IPS-NIHi11 (cell line): ENCODE measurements around the gene CEP44.
A peak's percentile ranks its signal among the peaks of the same experiment; 100 is the strongest.
"Not testable (repeated sequence)": the region's sequence is repeated elsewhere in the genome, so short reads cannot be mapped to it uniquely, and the experiment has no call there.

Source experiments
- DNase-seq: peaks from one replicate; pipeline ENCODE4 v3.0.0; 2012; ENCODE audit warnings: mixed read lengths, low spot score

CEP44 gene

DNA sequence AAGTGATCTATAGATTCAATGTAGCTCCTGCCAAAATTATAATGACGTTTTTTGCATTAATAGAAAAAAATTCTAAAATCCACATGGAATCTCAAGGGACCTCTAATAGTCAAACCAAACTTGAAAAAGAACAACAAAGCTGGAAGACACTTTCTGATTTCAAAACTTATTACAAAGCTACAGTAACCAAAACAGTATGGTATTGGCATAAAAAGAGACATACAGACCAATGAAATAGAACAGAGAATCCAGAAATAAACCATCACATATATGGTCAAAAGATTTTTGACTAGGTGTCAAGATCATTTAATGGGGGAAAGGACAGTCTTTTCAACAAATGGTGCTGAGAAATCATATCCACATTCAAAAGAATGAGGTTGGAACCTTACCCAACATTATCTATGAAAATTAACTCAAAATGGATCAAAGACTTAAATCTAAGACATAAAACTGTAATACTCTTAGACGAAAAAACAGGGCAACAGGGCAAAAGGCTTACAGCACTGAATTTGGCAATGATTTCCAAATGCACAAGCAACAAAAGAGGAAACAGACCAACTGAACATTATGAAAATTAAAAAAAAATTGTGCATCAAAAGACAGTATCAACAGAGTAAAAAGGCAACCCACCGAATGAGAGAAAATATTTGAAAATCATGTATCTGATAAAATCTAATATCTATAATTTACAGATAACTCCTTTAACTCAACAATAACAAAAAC, 4.1 kb upstream of the CEP44 start:
- no peak for DNase-seq

DNA sequence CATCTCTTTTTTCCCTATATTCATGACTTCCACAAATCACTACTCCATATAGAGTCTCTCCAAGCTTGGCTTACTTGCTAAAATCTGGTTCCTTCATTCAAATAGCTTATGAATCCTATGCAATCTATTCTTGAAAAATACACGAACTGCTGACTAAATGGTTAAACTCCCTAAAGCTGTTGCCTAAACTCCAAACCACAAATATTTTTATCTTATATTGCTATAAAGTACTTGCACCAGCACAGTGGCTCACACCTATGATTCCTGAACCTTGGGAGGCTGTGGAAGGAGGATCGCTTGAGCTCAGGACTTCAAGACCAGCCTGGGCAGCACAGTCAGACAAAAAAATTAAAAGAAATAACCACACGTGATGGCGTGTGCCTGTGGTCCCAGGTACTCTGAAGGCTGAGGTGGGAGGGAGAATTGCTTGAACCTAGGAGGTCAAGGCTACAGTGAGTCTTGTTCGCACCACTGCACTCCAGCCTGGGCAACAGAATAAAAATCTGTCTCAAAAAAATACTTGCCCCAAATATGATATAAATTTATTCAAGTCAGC, 2.5 kb upstream of the CEP44 start:
- DNase-seq = no peak

DNA sequence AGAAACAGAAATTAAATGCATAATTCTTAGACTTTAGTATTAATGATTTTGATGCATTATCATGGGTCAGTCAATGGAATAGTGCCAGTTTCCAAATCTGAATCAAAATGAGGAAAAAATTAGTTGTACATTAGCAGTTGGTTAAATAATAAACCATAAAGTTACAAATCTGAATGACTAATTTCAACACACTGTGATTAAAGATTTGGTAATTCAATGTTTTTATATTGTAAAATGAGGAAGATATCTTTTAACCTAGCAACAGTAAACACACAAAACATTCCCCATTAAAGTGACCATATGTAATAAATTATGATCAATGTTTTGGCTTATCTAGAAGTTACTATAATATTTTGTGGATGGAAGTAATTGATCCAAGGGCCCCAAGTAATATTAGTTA, 1.8 kb upstream of the CEP44 start:
- no peak for DNase-seq

DNA sequence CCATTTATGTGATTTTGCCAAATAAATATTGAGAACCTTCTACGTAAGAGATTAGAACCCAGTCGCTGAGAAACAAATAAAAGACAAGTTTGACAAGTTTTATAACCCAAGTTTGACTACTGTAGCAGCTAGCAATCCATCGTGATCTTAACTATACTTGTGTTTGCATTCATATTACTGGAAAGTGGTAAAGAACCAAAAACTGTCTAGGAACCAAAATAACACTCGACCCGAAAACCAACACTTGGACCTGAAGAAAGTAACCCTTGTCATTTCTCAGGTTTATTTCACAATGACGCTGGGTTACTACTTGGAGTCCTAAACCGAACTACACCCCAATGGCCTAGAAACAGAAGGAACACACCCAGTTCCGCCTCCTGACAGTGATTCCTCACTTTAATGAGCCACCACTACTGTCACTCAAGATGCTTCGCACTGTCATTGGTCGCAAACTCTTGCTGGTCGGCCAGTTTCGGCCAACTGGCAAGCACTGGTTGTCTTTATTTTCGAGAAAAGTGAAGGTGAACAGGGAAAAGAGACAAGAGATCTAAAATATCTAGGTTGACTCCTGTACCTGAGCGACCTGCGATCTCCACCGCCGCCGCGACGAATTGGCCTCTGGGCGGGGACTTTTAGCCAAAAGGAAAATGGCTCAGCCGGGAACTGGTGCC, 740 bp upstream of the CEP44 start:
- DNase-seq = peak; percentile 88

DNA sequence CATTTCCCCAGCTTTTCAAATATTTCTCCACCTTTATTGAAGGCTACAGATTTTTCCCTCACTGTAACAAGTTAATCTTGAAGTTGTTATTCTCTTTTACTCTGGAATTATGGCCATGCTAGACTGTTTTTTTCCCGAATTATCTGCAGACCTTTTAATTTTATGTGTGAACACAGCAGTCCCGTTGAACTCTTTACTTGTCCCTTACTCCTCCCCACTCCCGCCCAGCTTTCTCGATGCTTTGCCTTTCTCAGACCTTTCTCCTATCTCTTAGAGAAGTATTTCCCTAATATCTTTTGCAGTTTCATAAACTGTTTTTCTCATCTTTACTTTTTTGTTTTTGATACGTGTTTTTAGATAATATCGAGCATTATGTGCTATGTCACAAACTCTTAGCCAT, 776 bp downstream of the CEP44 start:
- no peak for DNase-seq

DNA sequence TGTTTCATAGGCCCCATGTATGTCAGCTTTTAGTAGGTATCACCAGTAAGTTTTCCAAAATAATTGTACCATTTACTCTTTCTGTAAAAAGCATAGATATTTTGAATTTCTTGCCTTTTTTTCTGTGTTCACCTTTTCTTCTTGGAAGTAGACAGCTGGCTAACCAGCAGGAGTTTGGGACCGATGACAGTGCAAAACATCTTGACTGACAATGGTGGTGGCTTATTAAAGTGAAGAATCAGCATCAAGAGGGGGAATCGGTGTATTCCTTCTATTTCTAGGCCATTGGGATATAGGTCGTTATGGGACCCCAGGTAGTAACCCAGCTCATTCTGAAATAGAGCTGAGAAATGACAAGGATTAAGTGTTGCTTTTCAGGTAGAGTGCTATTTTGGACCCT, 3.2 kb downstream of the CEP44 start:
- DNase-seq = no peak

DNA sequence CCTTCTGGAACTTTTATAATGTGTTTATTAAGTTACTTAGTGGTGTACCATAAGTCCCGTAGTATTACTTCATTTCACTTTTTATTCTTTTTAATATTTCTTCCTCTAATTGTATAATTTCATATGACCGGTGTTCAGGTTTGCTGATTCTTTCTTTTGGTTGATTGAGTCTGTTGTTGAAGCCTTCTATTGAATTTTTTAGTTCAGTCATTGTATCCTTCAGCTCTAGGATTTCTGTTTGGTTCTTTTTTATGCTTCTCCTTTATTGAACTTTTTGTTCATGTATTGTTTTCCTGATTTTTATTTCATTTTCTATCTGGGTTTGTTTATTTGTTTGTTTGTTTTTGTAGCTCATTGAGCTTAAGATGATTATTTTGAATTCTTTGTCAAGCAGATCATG, 8.8 kb downstream of the CEP44 start:
- DNase-seq = no peak

DNA sequence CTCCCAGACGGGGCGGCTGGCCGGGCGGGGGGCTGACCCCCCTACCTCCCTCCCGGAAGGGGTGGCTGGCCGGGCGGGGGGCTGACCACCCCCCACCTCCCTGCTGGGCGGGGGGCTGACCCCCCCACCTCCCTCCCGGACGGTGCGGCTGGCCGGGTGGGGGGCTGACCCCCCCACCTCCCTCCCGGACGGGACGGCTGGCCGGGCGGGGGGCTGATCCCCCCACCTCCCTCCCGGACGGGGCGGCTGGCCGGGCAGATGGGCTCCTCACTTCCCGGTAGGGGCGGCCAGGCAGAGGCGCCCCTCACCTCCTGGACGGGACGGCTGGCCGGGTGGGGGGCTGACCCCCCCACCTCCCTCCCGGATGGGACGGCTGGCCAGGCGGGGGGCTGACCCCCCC, 10.9 kb downstream of the CEP44 start:
- not testable (repeated sequence) for DNase-seq

DNA sequence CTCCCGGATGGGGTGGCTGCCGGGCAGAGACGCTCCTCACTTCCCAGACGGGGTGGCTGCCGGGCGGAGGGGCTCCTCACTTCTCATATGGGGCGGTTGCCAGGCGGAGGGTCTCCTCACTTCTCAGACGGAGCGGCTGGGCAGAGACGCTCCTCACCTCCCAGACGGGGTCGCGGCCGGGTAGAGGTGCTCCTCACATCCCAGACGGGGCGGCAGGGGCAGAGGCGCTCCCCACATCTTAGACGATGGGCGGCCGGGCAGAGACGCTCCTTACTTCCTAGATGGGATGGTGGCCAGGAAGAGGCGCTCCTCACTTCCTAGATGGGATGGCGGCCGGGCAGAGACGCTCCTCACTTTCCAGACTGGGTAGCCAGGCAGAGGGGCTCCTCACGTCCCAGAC, 11.4 kb downstream of the CEP44 start:
- DNase-seq = not testable (repeated sequence)

DNA sequence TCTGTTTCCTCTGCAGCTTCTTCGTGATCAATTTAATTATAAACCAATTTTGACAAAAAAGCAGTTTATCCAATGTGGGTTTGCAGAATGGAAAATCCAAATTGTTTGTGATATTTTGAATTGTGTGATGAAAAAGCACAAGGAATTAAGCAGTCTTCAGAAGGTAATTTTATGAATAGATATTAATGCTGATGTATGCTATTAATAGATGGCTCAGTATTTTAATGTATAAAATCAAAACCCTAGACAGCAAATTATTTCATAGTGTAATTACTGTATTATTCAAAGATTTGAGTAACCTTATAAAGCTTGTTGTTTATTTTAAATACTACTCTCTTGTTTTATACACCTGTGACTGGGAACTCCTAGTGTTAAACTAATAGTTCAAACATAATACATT, 20.0 kb downstream of the CEP44 start:
- no peak for DNase-seq

DNA sequence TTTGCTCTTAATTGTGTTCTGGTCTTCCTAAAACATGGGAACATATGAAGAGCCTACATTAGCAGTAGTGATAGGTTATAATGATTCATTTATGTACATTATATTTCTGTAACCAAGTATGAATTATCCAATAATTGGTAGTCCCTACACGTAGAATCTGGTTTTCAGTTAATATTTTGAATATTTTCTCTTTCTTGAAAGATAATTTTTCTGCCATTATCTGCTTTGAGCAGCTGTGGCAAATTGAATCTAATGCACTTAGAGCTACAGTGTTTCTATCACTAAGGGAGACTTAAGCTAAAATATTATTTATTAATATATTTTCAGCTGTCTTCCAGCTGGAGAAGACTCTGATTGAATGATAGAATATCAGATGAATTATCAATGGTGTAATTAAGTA, 21.0 kb downstream of the CEP44 start:
- no peak for DNase-seq

DNA sequence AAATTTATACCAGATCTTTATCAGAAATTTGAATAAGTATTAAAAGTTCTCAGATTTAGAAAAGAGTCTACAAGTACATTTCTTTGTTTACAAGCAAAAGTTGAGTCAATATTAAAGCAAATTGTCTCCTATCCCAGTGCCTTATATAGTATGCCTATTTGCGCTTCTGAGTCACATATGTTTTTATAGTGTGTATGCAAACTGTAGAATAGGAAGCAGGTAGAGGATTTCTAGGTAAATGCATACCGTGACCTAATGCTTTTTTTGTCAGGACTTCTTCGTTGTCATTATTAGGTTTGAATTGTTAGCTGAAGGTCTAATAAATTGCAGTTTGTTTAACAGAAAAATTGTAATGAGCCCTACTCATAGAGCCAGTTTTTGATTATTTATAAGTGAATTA, 22.2 kb downstream of the CEP44 start:
- no peak for DNase-seq

DNA sequence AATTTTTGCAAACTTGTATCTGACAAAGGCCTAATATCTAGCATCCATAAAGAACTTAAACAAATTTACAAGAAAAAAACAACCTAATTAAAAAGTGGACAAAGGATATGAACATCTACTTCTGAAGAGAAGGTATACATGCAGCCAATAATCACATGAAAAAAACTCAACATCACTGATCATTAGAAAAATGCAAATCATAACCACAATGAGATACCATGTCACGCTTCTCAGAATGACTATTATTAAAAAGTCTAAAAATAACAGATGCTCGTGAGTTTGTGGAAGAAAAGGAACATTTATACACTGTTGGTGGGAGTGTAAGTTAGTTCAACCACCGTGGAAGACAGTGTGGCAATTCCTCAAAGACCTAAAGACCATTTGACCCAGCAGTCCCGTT, 24.0 kb downstream of the CEP44 start:
- no peak for DNase-seq

DNA sequence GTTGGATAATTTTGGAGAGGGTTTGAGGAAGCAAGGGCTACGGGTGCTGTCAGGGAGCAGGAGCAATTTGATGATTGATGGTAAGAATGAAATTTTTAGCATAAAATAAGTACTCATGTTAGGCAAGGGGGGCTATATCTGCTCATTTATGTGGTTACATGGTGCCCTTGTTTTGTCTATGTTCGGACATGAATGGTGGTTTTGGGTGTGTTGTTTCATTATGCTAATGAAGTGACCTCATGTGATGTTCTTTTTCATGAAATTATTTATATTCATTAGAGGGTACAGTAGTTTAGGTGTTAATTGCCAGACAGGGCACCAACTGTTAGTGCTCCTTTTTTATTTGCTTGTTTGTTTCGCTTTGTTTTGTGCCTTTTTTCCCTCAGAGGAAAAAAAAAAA, 29.3 kb downstream of the CEP44 start:
- DNase-seq = no peak

DNA sequence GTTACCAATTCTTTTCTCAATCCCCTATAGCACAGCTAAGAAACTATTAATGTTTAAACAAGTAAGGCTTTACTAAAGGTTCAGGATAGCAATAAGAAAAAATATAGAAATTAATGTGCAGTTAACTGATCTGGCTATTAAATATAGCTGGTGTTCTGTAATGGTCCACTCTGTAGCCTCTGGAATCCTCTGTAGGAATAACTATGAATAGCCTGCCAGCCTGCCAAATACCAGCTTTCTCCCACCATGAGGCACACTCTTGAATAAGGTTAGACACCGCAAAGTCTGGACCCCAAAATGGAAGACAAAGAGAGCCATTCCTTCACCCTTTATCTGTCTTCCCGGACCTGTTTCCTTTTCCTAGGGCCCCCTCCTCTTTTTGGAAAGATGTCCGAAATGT, 30.6 kb downstream of the CEP44 start:
- DNase-seq = no peak

DNA sequence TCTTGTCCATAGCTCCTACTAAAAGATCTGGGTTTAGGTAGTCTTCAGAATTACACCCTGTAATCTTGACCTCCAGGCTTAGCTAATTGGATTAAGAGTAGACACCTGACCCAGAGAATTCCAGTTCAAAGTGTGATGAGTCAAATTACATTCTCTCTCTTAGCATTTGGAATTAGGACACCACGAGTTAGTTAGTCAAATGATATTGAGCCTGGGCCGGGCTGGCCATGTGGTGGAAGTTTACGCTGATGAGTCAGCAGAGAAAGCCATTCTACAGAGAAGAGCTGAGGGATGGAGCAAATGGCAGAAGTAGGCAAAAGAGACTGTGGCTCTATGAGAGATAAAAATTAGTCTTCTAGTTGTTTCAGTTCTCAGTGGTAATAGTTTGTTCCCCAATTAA, 31.1 kb downstream of the CEP44 start:
- peak; percentile 16 for DNase-seq

DNA sequence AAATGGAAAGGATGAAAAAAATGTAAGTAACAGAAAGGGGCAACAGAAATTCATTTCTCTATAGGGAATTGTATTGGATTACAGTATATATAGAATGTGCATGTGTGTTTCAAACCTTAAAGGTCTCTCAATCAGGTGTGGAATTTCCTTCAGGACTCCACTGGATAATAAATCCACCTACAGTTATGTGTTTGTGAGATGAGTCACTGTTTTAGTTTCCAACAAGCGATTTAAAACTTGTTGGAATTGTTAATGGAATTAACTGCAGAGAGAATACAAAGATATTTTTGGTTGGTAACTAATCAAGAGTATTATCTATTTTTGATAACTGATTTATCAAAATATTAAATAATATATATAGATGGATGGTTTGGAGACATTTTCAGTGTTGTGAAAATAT, 32.8 kb downstream of the CEP44 start:
- DNase-seq = no peak

DNA sequence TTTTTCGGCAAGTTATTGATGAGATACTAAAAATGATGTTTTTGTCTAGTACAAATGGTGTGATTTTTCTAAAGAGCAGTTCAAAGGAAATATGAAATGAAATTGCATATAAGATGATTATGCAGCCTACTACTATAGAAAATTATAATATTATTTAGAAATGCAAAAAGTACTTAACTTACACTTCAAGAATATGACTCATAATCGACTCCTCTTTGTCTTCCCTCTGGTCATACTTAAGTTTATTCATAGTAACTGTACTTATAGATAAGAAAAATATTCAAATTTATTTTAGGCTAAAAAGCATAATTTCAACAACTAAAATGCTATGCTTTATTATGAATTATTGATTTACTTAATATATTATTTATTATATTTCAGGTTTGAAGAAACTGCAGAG, 33.2 kb downstream of the CEP44 start:
- DNase-seq = no peak

DNA sequence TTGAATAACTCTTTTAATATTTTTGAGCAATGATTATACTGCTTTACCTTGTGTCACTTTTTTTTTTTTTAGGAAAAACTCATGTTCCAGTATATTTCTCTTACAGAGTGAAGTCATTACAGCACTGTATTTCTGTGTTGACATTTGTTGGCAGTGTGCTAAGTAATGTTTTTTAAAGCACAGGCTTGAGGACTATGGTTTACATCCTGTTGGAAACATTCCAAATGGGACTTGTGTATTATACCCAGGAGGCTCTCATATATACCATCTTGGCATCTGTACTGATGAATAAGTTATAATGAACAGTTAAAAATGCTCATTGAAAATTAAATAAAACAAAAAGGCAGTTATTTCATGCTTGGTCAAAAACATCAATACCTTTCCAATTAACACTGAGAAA, 33.8 kb downstream of the CEP44 start:
- DNase-seq = no peak

DNA sequence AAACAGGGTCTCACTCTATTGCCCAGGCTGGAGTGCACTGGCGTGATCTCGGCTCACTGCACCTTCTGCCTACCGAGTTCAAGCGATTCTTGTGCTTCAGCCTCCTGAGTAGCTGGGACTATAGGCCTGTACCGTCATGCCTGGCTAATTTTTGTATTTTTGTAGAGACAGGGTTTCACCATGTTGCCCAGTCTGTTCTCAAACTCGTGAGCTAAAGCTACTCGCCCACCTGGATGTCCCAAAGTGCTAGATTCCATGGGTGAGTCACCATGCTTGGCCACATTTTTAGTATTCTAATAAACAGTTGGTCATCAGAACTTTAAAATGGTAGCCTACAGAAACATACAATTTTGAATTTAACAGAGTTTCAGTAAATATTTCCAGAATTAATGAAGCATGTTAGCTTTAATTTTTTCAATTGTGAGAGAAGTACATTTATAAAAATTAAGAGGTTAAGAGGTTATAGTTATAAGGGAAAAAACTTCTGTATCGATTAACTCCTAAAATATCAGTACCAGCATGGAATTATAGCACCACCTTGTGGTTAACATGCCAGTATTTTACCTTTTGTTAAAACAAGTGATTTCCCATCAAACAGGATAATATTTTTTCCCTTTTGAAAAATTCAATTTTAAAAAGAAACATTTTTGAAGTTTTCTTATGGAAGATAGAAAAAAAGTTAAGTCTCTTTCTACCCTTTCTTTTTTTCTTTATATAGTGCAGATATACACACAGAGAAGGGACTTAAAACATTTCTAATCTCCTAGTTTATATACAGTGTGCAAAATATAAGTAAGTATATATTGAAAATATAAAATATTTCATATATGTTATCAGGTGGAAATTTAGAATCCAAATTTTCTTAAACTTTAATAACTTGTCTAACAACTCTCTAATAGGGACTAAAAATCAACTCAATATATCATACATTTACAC, 35.4 kb downstream of the CEP44 start:
- peak; percentile 13 for DNase-seq

DNA sequence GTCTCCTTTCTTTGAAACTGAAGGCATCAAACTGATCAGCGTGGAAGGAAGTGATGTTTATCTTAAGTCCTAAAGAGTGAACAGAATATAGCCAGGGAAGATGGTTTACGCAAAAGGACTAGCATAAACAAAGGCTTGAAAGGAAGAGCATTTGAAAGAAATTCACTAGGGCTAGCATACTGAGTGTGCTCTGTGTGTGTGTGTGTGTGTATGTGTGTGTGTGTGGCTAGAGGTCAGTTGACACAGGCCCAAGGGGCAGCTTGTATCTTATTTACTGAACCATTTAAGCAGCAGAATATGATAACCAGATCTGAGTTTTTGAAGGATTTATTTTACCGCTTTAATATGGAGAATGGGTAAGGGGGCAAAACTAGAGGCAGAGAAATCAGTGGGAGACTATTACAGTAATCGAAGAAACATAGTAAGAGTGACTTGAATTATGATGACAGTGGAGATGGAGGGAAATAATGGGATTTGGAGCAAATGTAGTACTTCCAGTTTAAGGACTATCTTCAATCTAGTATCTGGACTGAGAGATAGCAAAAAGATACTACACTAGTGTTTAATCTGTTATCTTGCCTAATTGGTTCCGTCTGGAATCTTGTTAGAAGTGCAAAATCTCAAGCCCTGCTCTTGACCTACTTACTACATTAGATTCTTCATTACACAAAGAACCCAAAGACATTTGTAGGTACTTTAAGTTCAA, 36.9 kb downstream of the CEP44 start:
- DNase-seq = no peak

DNA sequence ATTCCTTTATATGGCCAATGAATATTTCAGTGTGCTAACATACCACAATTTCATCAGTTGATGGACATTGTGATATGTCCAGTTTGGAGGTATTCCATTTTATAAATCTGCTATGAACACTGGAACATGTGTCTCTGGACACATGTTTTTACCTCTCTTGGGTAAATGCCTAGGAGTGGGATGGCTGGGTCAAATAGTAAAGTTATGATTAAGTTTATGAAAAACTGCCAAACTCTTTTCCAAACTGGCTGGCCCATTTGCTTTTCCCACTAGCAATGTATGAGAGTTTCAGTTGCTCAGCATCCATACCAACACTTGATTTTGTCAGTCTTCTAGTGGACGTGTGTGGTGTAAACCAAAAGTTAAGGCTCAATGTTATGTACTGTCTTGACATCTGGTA, 40.5 kb downstream of the CEP44 start:
- no peak for DNase-seq
